Neural progenitor cell (in vitro differentiated cells): ENCODE results near the gene HNRNPA2B1.

Experiments
- CTCF ChIP-seq: fragments of 200-600 bp; sonication (generic); IDR thresholded peaks from 2 replicates; pipeline ENCODE4 v1.5.1; 2017; ENCODE audit warnings: antibody characterized with exemption, mild to moderate bottlenecking
- EZH2 ChIP-seq: fragments of 200-600 bp; sonication (generic); IDR thresholded peaks from 2 replicates; pipeline ENCODE4 v1.6.1; 2017; ENCODE audit warnings: antibody characterized with exemption, mild to moderate bottlenecking, moderate library complexity

DNA sequence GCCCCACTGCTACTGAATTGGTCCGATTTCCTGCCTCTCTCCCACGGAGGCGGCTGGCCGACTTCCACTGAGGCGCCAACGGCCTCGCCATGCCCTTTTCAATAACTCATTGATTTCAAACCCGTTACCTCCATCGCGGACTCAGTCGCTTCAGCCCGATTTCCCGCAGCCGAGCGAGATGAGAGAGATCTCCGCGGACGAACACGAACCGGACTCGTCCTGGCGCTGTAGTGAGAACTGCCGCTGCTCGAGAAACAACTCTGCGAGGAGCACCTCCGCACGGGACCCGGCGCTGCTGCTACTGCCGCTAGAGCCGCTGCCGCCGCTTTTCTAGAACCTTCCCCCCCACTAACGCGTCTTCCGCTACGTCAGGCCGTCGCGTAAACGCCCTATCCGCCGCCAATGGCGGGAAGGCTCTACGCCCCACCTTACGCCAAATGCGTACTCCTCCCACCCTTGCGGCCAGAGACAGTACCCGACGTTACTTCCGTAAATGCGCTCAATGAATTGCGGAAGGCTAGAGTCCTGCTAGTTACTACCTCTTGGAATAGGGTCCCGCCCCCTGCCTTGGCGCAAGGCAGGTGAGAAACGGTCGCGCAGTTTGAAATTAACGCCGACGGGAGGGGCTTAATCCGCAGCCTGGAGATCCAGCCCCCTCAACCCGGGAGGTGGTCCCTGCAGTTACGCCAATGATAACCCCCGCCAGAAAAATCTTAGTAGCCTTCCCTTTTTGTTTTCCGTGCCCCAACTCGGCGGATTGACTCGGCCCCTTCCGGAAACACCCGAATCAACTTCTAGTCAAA is at the start of gene HNRNPA2B1:
- TF ChIP-seq CTCF (peak; percentile 18), EZH2 (no peak)
